Activated CD8-positive, alpha-beta memory T cell treated with anti-CD3 and anti-CD28 coated beads for 24 hours (primary cell): ENCODE data around the gene DBH.
A peak's percentile ranks its signal among the peaks of the same experiment; 100 is the strongest.

Source experiments
- DNase-seq: peaks from one replicate; pipeline ENCODE4 v3.0.0-alpha.2; 2020

Gene DBH

GRCh38 chr9:133635533-133636531, at the start of gene DBH:
Gene DBH (plus strand): TSS chr9:133636363. CDS start chr9:133636372, 9 bp downstream.
- no peak for DNase-seq

DNA sequence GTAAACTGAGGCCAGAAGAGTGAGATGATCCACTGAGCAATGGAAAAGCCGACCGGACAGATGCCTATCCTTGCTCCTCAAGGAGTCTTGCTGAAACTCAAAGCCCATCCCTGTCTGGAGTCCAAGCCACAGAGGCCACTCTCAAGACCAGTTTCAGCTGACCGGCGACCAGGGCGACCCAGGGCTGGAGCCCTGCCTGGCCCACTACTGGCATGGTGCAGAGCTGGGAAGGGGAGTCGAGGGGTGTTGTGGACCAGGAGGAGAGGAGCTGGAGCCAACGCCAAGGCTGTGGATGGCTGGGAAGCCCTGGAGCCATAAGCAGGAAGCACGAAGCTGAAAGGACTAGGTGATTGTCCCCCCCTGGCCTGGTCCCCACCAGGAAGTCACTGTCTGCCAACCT, 49.1 kb upstream of the DBH start:
- no peak for DNase-seq

DNA sequence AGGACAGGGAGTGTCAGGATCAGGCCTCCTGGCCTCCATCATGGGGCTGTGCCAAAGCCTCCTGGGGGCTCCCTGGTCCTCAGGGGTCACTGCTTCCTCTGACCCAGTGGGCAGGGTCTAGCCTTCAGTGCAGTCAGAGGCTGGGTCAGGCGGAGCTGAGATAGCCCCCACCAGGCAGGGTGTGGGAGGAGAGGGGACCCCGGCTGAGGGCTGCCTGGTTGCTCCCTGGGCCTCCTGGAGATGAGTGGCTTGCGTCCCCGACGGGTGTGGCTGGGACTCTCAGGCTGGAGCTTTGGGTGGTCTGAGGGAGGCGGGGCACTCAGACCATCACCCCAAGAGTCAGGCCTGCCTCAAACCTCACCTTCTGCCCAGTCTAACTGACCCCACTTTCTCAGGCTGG, 48.7 kb upstream of the DBH start:
- DNase-seq, result no peak

GRCh38 chr9:133589454-133590227, 46.5 kb upstream of the DBH start:
- peak; percentile 72 for DNase-seq

DNA sequence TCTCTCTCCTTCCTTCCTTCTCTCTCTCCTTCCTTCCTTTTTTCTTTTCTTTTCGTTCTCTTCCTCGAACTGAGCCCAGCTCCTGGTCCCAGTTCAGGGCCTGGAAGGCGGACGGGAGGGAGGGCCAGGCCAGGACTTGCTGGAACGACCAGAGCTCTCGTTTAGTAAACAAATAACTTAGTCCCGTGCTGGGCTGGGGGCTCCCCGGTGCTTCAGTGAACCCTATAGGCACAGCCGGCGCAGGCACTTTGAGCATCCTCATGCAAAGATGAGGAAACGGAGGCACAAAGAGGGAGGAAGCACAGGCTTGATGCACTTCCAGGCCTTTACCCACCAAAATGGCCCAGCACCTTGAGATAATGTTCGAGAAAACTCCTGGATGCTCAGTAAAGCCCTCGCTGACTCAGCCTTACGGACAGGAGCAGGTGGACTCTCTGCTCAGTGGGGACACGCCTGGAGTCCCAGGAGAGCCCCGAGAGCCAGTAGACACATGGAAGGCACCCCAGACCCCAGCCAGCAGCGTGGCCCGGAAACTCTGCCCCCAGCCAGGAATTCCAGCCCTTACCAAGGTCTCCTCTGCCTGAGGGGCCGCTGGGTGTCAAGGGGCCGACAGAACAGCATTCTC, 45.8 kb upstream of the DBH start:
- no peak for DNase-seq

DNA sequence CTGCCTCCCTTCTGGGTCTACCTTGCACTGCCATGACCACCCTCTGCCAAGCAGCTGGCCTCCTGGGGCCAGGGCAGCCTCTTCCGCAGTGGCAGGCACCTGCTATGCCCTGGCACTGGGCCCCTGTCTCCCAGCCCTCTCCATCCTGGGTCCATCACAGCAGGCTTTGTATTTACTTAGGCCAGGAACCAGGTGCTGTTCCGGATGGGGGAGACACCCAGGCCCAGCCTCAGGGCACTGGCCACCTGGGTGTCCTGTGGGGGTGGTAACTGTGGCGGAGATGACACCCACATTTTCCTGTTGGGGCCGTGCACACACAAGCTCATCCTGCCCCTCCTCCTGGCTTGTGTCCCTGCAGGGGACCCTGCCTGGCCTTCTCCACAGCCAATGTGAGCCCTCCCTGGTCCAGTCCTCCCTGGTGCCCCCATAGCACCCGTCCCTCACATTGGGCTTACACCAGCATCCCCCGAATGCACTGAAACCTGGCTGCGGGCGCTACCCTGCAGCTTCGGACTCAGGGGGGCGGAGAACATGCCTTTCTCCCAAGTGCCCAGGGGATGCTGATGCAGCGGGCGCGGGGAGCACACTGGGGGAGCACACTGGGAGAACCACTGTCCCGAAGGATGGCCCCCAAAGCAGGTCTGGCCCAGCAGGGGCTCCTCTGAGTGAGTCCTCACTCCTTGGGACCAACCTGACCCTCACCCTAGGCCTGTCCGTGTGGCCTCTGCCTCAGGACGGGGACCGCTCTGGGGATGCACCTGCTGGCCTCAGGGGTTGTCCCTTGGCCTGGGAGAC, 44.9 kb upstream of the DBH start:
- DNase-seq, result no peak

- no peak for DNase-seq
Measured at GRCh38 chr9:133591985-133592384, 44.2 kb upstream of the DBH start.

DNA sequence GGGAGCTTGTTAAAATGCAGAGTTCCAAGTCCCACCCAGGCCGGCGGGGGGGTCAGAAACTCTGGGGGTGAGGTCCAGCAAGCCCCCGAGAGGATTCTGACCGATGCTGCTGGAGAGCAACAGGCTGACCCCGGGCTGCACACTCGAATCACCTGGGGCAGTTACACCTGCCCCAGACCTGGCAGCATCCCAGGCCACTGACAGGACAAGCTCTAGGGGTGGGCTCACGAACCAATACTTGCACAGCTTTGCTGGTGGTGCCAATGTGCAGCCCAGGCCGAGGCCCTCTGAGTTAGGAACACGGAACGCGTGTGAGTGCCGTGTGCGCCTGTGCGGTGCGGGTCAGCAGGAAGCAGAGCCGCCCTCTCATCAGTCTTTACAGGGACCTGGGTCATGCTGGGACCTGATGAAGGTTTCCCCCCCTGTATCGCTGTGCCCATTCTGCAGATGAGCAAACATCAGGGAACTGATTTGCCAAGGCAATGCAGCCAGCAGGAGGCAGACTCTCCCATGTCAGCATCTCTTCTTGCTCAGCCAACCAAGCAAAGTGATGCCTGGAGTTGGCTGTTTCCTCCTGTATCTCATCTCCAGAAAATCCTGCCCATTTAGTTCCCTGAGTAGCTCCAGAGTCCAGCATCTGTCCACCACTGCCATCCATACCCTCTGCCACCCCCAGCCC, 43.3 kb upstream of the DBH start:
- no peak for DNase-seq

- no peak for DNase-seq
Measured at GRCh38 chr9:133593587-133594253, 42.4 kb upstream of the DBH start.

- no peak for DNase-seq
Measured at GRCh38 chr9:133594310-133594709, 41.9 kb upstream of the DBH start.

DNA sequence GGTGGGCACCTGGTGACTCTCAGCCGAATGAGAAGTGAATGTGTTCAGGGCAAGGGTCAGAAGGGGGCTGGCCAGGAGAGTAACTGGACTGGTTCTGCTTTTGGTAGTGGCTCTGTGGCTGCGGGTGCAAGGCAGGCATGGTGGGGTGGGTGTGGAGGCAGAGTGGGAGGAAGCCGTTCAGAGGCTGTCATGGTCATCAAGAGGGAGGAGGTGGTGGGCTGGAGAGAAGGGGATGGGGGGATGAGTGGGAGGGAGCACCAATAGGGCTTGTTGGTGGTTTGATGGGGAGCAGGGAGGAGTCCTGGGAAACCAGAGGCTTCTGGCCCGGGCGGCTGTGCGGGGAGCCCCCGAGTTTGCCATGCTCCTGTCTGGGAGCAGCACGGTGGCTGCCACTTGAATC, 40.3 kb upstream of the DBH start:
- no peak for DNase-seq

- DNase-seq, result no peak
Measured at GRCh38 chr9:133597316-133597957, 38.7 kb upstream of the DBH start.

GRCh38 chr9:133598978-133599377, 37.2 kb upstream of the DBH start:
- no peak for DNase-seq

DNA sequence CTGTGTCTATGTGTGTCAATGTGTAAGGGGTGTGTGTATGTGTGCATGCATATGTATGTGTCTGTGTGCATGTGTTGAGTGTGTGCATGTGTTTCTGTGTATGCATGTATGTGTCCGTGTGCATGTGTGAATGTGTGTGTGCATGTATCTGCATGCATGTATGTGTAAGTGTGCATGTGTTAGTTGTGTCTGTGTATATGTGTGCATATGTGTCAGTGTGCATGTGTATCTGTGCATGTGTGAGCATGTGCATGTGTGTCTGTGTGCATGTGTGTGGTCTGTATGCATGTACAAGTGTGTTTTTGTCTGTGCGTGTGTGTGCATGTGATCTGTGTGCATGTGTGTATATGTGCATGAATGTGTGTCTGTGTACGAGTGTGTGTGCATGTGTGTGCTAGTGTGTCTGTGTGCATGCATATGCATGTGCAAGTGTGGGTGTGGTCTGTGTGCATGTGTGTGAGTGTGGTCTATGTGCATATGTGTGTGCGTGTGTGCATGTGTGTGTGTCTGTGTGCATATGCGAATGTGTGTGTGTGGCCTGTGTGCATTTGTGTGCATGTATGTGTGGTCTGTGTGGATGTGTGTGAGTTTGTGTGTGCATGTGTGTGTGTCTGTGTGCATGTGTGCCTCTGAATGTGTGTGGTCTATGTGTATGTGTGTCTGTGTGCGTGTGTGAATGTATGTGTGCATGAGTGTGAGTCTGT, 36.5 kb upstream of the DBH start:
- no peak for DNase-seq

GRCh38 chr9:133600739-133601138, 35.4 kb upstream of the DBH start:
- DNase-seq, result no peak

DNA sequence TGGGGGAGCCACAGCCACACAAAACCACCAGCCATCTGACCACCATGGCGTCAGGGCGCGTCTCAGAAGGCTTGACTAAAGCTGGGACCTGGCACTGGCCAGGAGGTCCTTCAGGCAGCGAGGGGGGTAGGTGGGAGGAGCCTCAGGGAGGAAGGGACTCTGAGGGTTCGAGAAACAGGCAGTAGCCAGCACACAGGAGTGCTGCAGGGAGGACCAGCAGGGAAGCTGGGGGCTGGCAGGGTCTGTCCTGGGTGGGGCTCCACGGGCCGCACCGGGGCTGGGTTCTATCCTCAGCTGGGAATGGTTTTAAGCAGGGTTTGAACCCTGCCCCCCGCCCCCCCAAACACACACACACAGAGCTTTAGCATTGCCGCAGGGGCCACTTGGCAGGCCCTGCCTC, 34.4 kb upstream of the DBH start:
- DNase-seq, result no peak

GRCh38 chr9:133602277-133602676, 33.9 kb upstream of the DBH start:
- DNase-seq, result no peak

- DNase-seq, result no peak
Measured at GRCh38 chr9:133603135-133603927, 32.8 kb upstream of the DBH start.

DNA sequence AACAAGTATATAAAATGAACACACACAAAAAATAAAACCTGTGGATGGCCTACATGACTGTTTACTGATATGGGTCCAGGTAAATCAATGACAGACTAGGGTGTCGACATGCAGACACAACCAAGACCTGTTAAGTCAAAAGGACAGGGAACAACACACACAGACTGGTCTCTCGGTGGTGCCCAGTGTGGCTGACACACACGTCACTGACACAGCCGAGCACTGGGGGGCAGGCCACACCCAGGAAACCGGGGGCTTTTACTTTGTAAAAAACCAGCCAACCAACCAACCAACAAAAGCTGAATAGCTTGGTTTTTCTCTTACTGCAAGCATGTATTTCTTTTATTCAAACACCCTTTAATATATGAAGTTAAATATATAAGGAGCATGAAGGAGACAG, 31.9 kb upstream of the DBH start:
- peak; percentile 68 for DNase-seq
